DND-41 (cell line): ENCODE data around the gene CASTOR1.
A peak's percentile ranks its signal among the peaks of the same experiment; 100 is the strongest.

Experiments used
- ATAC-seq: fragments of 200-7000 bp; cut with Tn5 transposase; 3 replicates; pipeline ENCODE4 v1.9.1; 2021; ENCODE audit warnings: low read depth; ENCODE audit not compliant: insufficient read depth
- DNase-seq: peaks from one replicate; pipeline ENCODE4 v3.0.0-alpha.2; 2020
- H2AFZ ChIP-seq: 2 replicates; pipeline ENCODE4 v1.6.0; 2012; ENCODE audit warnings: low read depth, low read length
- H3K27ac ChIP-seq: 2 replicates; pipeline ENCODE4 v1.5.1; 2012; ENCODE audit warnings: low read length, inconsistent platforms
- H3K27me3 ChIP-seq: fragments of 200-600 bp; sonication (generic); 2 replicates; pipeline ENCODE4 v1.6.0; 2012; ENCODE audit warnings: low read length, mild to moderate bottlenecking, inconsistent platforms; ENCODE audit not compliant: insufficient read depth, poor library complexity
- H3K36me3 ChIP-seq: 2 replicates; pipeline ENCODE4 v1.5.1; 2012; ENCODE audit warnings: low read length, inconsistent platforms; ENCODE audit not compliant: insufficient read depth
- H3K4me1 ChIP-seq: 2 replicates; pipeline ENCODE4 v1.5.1; 2012; ENCODE audit warnings: mild to moderate bottlenecking, low read length; ENCODE audit not compliant: insufficient read depth
- H3K4me2 ChIP-seq: 2 replicates; pipeline ENCODE4 v1.6.0; 2012; ENCODE audit warnings: mild to moderate bottlenecking, moderate library complexity, low read length, inconsistent platforms; ENCODE audit not compliant: insufficient read depth
- H3K4me3 ChIP-seq, 2 experiments: fragments of 200-600 bp in 1 of 2; shearing (Covaris generic) in 1 of 2; 2 replicates each; pipeline ENCODE4 v1.5.1; 2012 to 2016; ENCODE audit warnings: inconsistent platforms in 2 of 2, low read length in 2 of 2, mild to moderate bottlenecking in 2 of 2, low read depth in 1 of 2, moderate library complexity in 1 of 2
- H3K79me2 ChIP-seq: 2 replicates; pipeline ENCODE4 v1.6.0; 2012; ENCODE audit warnings: low read length, inconsistent platforms; ENCODE audit not compliant: insufficient read depth
- H3K9ac ChIP-seq: 2 replicates; pipeline ENCODE4 v1.6.0; 2012; ENCODE audit warnings: low read depth, mild to moderate bottlenecking, inconsistent platforms, low read length, moderate library complexity
- H3K9me3 ChIP-seq: 2 replicates; pipeline ENCODE4 v1.5.1; 2012; ENCODE audit warnings: low read length, moderate library complexity, mild to moderate bottlenecking, inconsistent platforms; ENCODE audit not compliant: insufficient read depth, severe bottlenecking
- H4K20me1 ChIP-seq: 2 replicates; pipeline ENCODE4 v1.6.0; 2012; ENCODE audit warnings: low read length; ENCODE audit not compliant: insufficient read depth
- CTCF ChIP-seq: IDR thresholded peaks from 2 replicates; pipeline ENCODE4 v1.5.1; 2012; ENCODE audit warnings: borderline replicate concordance, low read length, moderate library complexity, mild to moderate bottlenecking; ENCODE audit not compliant: poor library complexity, severe bottlenecking; ENCODE audit errors: extremely low read depth
- EZH2 ChIP-seq: IDR thresholded peaks from 3 replicates; pipeline ENCODE4 v1.6.1; 2012; ENCODE audit warnings: borderline replicate concordance, low read depth, mild to moderate bottlenecking, moderate library complexity, low read length, inconsistent platforms; ENCODE audit not compliant: severe bottlenecking

CASTOR1 gene

GRCh38 chr22:30315962-30316576 lies 26.8 kb upstream of the CASTOR1 start:
- H4K20me1 ChIP-seq = peaks cover 50% of the 10 kb centered on the region
- no peak for TF ChIP-seq CTCF
- TF ChIP-seq EZH2 = no peak
- H3K4me1 ChIP-seq = peaks cover 87% of the 10 kb centered on the region
- H3K9ac ChIP-seq = no peak overlapping the region
- peak overlapping the region; percentile 39; the same call in 1 of the 2 replicates for H3K27ac ChIP-seq
- peaks cover 92% of the 10 kb centered on the region for H3K36me3 ChIP-seq
- no peak for DNase-seq
- H3K4me3 ChIP-seq = no peak overlapping the region
- H3K27me3 ChIP-seq = no peaks in the 10 kb centered on the region
- no peak overlapping the region for H3K4me2 ChIP-seq
- H3K9me3 ChIP-seq = no peaks in the 10 kb centered on the region
- H2AFZ ChIP-seq = no peak overlapping the region
- no peak for ATAC-seq
- peaks cover 98% of the 10 kb centered on the region for H3K79me2 ChIP-seq

- TF ChIP-seq CTCF = no peak
- TF ChIP-seq EZH2 = no peak
- H3K4me1 ChIP-seq = peaks cover 88% of the 10 kb centered on the region
- H3K9ac ChIP-seq = no peak overlapping the region
- H4K20me1 ChIP-seq = peaks cover 39% of the 10 kb centered on the region
- no peak overlapping the region for H2AFZ ChIP-seq
- peak; percentile 12; the same call in 1 of the 3 replicates for ATAC-seq
- H3K27ac ChIP-seq = peak overlapping the region; percentile 58
- H3K27me3 ChIP-seq = no peaks in the 10 kb centered on the region
- DNase-seq = no peak
- no peak overlapping the region for H3K4me3 ChIP-seq
- no peak overlapping the region for H3K4me2 ChIP-seq
- no peaks in the 10 kb centered on the region for H3K9me3 ChIP-seq
- H3K79me2 ChIP-seq = peaks cover 98% of the 10 kb centered on the region
- peaks cover 85% of the 10 kb centered on the region for H3K36me3 ChIP-seq
Observed at GRCh38 chr22:30314915-30315314, 25.6 kb upstream of the CASTOR1 start.

GRCh38 chr22:30313527-30314363 lies 24.4 kb upstream of the CASTOR1 start:
- Histone ChIP-seq H3K4me2 (no peak overlapping the region), H3K9ac (no peak overlapping the region), H3K4me3 (no peak overlapping the region), H3K9me3 (no peaks in the 10 kb centered on the region), H3K79me2 (peaks cover 98% of the 10 kb centered on the region), H3K4me1 (peaks cover 88% of the 10 kb centered on the region), H2AFZ (no peak overlapping the region), H3K36me3 (peaks cover 83% of the 10 kb centered on the region), H3K27ac (peak overlapping the region; percentile 38; the same call in 1 of the 2 replicates), H4K20me1 (peaks cover 27% of the 10 kb centered on the region), H3K27me3 (no peaks in the 10 kb centered on the region)
- no peak for ATAC-seq
- no peak for DNase-seq
- no peak for TF ChIP-seq CTCF
